GM21526 (cell line): Measurements from ENCODE around the gene SMIM38.

ENCODE experiments used
- ATAC-seq: cut with Tn5 transposase; IDR thresholded peaks from one replicate; pipeline ENCODE4 v1.9.1; 2021; ENCODE audit warnings: moderate library complexity; ENCODE audit not compliant: unreplicated experiment, low FRiP score

The SMIM38 gene

GRCh38 chr11:69155302-69156234, at the start of gene SMIM38:
Gene SMIM38, plus strand, starts transcription at chr11:69155935. Its CDS starts 1,912 bp downstream, at chr11:69157847.
- no peak for ATAC-seq

DNA sequence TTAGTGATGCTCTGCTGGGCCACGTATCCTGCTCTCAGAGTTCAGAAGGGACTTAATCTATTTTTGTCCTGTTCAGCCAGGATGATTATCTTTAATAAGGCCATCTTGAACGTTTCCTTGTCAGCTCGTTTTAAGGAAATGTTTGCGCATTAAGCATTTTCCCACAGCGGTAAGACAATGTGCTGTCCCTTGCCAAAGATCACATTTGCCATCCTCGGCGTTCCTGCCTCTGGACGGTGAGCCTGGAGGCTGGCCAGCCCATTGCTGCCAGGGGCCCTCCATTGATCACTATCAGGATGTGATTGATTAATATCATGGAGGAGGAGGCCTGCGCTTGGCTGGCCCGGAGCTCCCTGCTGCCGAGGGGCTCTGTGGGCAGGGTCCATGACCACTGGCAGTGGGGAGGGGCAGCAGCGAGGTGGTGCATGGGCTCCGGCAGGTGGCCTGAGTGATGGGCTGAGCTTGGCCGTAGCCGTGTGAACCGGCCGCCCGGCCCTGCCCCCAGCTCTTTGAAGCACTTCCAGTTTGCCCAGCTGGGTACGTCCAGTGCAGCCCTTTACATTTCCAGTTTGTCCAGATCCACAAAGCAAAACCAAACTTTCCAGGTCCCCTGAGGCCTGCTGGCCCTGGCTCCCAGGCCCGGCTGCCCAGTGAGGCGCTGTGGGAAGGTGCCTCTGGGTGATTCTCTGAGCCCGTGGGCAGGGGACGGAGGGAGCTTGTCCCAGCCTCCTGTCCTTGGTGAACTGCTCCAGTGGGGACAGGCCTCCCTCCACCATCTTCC, 49.5 kb upstream of the SMIM38 start:
- ATAC-seq: no peak

- no peak for ATAC-seq
Measured at GRCh38 chr11:69107413-69107812, 48.3 kb upstream of the SMIM38 start.

DNA sequence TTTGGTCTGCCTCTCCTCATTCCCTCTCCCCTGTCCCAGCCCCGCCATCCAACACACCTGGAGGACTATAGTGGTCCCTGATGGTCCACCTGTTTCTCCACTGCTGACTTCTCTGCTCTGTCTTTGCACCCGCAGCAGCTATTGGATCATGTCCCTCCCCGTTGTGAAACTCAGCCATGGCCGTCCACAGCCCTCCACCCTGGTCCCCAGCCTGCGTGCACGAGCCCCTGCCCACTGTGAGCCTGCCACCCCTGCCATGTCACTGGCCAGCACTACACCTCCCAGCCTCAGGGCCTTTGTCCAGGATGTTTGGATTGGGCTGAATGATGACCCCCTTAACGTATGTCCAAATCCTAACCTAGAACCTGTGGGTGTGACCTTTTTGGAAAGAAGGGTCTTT, 47.7 kb upstream of the SMIM38 start:
- ATAC-seq: no peak

GRCh38 chr11:69108559-69108958, 47.2 kb upstream of the SMIM38 start:
- no peak for ATAC-seq

- no peak for ATAC-seq
Measured at GRCh38 chr11:69109101-69109500, 46.6 kb upstream of the SMIM38 start.

DNA sequence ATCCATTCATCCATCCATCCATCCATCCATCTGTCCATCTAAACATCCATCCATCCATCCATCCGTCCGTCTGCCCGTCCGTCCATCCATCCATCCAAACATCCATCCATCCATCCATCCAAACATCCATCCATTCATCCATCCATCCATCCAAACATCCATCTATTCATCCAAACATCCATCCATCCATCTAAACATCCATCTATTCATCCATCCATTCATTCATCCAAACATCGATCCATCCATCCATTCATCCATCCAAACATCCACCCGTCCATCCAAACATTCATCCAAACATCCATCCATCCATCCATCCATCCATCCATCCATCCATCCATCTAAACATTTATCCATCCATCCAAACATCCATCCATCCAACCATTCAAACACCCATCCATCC, 45.3 kb upstream of the SMIM38 start:
- no peak for ATAC-seq

DNA sequence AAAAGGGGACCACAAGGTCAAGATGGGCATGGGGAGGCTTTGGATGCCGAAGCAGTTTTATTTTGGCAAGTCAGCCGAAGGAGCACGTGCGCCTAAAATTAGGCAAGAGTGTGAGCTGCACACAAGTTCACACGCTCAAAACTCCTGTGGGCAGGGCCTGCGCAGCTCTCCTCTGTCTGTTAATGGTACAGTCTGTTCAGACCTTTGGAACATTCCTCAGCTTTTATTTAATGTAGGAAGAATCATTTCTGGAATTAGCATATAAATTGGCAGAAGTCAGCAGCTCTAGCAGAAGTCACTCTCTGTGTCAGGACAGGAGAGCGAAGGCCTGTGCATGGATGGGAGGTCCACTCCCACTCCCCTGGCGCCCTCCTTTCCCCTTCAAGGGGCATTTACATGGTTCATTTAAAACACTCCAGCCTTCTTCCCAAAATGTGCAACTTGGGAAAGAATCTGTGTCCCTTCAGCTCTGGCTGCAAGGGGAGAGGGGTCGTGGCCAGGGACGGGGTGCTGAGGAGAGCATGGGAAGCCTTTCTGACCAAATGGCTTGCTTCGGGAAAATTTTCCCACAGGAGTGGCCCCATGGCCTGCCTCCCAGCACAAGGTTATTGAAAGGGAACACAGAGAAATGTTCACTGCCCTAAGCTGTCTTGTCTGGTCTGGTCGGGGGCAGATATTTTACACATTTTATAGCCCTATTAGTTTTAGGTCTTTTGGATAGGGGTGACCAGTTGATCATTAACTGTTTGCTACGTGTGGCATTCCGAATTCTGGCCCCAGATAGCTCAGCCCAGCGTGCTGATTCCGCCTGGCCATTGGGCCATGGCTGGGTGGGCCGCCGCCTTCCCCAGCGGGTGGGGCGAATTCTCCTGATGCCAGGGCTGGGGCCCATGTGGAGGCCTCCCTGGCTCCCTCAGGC, 43.9 kb upstream of the SMIM38 start:
- no peak for ATAC-seq

DNA sequence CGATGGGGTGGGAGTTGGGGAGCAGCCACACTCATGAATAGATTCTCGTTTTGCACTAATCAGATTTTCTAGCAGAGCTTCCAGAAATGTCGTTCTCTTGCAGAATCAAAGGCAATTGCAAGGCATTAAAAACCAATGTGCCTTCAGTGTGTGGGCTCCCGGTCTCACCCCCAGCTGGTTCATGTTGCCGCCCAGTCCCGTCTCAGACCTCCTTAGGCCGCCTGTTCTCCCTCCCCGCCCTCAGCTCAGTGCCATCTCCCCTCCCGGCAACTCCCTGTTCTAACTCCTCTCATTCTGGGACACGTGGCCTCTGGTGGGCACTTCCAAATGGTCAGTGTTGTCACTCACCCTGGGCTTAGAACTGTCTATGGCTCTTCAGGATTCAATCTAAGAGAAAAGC, 42.5 kb upstream of the SMIM38 start:
- no peak for ATAC-seq

GRCh38 chr11:69113646-69114340, 41.9 kb upstream of the SMIM38 start:
- ATAC-seq: no peak

GRCh38 chr11:69114362-69114761, 41.4 kb upstream of the SMIM38 start:
- no peak for ATAC-seq

- ATAC-seq: no peak
Measured at GRCh38 chr11:69114811-69115523, 40.8 kb upstream of the SMIM38 start.

DNA sequence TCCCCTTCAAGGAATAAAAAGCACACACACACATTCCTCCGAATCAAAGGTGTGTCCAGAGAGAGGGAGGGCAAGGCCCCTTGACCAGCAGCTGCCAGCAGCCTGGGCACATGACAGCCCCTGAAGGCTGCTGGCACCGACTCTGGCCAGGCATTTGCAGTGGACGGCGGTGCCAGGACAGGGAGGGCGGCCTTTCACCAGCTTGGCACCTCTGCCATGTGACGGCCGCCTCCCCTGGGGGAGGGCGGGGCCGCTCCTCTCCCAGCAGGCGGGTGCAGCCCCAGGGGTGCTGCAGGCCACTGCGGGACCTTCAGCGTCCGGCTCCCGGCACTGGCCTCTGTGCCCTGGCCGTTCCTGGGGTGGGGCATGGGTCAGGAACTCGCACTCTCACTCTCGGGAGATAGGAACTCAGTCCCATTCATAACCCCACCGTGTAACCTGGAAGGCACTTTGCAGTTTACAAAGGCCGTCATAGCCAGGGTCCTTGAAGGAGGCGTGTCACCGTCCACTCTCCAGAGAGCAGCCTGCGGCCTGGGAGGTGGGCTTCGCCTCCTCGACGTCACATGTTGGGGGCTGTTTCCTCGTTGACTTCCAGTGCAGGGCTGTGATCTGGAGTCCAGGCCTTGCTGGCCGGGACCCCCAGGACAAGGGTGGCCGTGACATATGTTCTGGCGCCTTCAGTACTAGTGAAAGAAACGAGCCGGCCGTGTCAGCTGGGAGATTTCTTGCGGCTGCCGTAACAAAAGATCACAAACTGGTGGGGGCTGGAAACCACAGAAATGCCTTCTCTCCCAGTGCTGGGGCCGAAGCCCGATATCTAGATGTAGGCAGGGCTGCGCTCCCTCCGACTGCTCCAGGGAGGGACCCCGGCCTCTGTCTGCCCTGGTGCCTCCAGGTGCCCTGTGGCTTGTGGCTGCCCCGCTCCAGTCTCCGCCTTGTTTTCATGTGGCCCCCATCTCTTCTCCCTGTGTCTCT, 39.9 kb upstream of the SMIM38 start:
- no peak for ATAC-seq

DNA sequence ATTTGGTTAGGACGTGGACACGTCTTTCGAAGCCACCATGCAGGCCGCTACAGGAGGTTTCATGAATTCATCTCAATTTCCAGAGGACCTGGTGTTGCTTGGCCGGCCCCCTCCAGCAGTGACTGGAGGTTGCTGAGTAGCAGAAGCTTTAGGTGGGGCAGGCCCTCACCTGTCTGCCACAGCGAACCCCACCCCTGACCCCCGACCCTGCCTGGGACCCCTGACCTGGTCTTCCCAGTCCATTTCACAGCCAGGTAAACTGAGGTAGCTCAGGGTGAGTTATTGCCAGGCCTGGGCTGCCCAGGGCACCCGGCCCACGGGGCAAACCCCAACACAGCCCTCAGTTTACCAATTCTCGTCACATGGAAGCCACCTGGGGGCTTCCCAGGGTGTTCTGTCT, 39.1 kb upstream of the SMIM38 start:
- ATAC-seq: no peak

GRCh38 chr11:69119190-69119589, 36.5 kb upstream of the SMIM38 start:
- ATAC-seq: no peak

GRCh38 chr11:69120096-69120875, 35.4 kb upstream of the SMIM38 start:
- ATAC-seq: no peak

GRCh38 chr11:69121021-69121420, 34.7 kb upstream of the SMIM38 start:
- ATAC-seq: no peak
